Kidney (tissue), 14 donors: ENCODE measurements around the gene CPM. TPM values are rescaled to one million over a fixed set of nuclear protein-coding genes. Genes with fewer than 3 reads are reported as not detected.
"Not testable (repeated sequence)": the region's sequence is repeated elsewhere in the genome, so short reads cannot be mapped to it uniquely, and the experiment has no call there.

Source experiments
- DNase-seq, 5 donors: peaks; one replicate each; pipeline ENCODE4 v3.0.0-alpha.2; 2013 to 2020
- FAIRE-seq: peaks from 2 replicates; lab custom pipeline; 2012; peaks lifted over from hg19 to GRCh38; lab: Jason Lieb, UNC
- H3K27ac ChIP-seq, 2 donors: one replicate each; pipeline ENCODE4 v1.7.0; 2013; ENCODE audit warnings: low read depth in 2 of 2, low read length in 2 of 2, inconsistent platforms in 1 of 2
- H3K27me3 ChIP-seq: one replicate; pipeline ENCODE4 v1.7.1; 2013; ENCODE audit warnings: low read length, inconsistent platforms; ENCODE audit not compliant: control insufficient read depth, insufficient read depth
- H3K36me3 ChIP-seq, 3 donors: one replicate each; pipeline versions ENCODE4 v1.7.0 to v1.7.1; 2013; ENCODE audit warnings: low read length in 3 of 3, control low read depth in 1 of 3, inconsistent platforms in 1 of 3; ENCODE audit not compliant: insufficient read depth in 3 of 3, control insufficient read depth in 2 of 3
- H3K4me1 ChIP-seq, 3 donors: one replicate each; pipeline versions ENCODE4 v1.7.0 to v1.7.1; 2013; ENCODE audit warnings: low read length in 3 of 3, inconsistent platforms in 1 of 3, low read depth in 1 of 3; ENCODE audit not compliant: control insufficient read depth in 2 of 3, insufficient read depth in 2 of 3
- H3K4me3 ChIP-seq, 3 donors: one replicate each; pipeline versions ENCODE4 v1.7.0 to v1.8.1; 2013; ENCODE audit warnings: low read length in 3 of 3, control low read depth in 1 of 3, inconsistent platforms in 1 of 3
- H3K9ac ChIP-seq, 3 donors: one replicate each; pipeline versions ENCODE4 v1.7.0 to v1.7.1; 2013; ENCODE audit warnings: low read length in 3 of 3, control low read depth in 1 of 3, inconsistent platforms in 1 of 3
- H3K9me3 ChIP-seq, 3 donors: one replicate each; pipeline versions ENCODE4 v1.7.0 to v1.7.1; 2013; ENCODE audit warnings: low read length in 3 of 3, control low read depth in 1 of 3, inconsistent platforms in 1 of 3; ENCODE audit not compliant: control insufficient read depth in 2 of 3, insufficient read depth in 1 of 3
- CTCF ChIP-seq: IDR thresholded peaks from 3 replicates; pipeline ENCODE4 v1.5.1; 2012; ENCODE audit warnings: mild to moderate bottlenecking, moderate library complexity, borderline replicate concordance; ENCODE audit not compliant: insufficient read depth; ENCODE audit errors: extremely low read depth
- intact Hi-C: fragments of 100-400 bp; cut with DNase I; formaldehyde crosslinking; loops from one replicate; pipeline ENCODE4 v1.11.1; 2022
- polyA plus RNA-seq: library from polyadenylated mRNA; stranded (reverse); fragments of 350-450 nt; fragmentation: Illumina TruSeq; extraction: RNeasy Lipid Tissue Mini Kit (QIAGEN cat#74804); gene quantifications from one replicate; pipeline ENCODE4 v1.2.3, GENCODE V29; 2014; ENCODE audit warnings: low read depth, low replicate concordance; ENCODE audit not compliant: insufficient read depth
- total RNA-seq: library from RNA; stranded (reverse); fragmentation: NEBNext Ultra II Directional; extraction: Animal tissue kit (Norgen Biotek cat#: 25700); gene quantifications from one replicate; pipeline ENCODE4 v1.2.1, GENCODE V29; 2021
- donor health status: control.
- donor health status: control.
- donor health status: control.
- donor health status: control.
- donor health status: control.
- donor health status: DM: yes; HTN: yes; CAD: no.
- donor health status: Normal renal cell carcinoma (clear cell type).

The CPM gene
- total and polyA plus RNA-seq, 2 donors from 2014 or later = 35.7 to 144 TPM

- no peak for TF ChIP-seq CTCF
- Histone ChIP-seq H3K27ac (no peak overlapping the region), H3K4me1 (no peaks in the 10 kb centered on the region), H3K4me3 (no peak overlapping the region), H3K9ac (no peak overlapping the region), H3K36me3 (peaks cover 9 to 27% (median 10%) of the 10 kb centered on the region in 3 donors), H3K9me3 (no peaks in the 10 kb centered on the region), H3K27me3 (no peaks in the 10 kb centered on the region)
- FAIRE-seq (no peak), DNase-seq (no peak)
- intact Hi-C loops = no loop called here
Measured at GRCh38 chr12:68841717-68842116, 91.3 kb downstream of the CPM start.

GRCh38 chr12:68841175-68841574 lies 91.8 kb downstream of the CPM start:
- H3K27ac ChIP-seq, H3K27me3 ChIP-seq, DNase-seq, H3K9ac ChIP-seq, H3K4me3 ChIP-seq, H3K9me3 ChIP-seq, FAIRE-seq, intact Hi-C loops, H3K4me1 ChIP-seq: not testable (repeated sequence)
- H3K36me3 ChIP-seq = peaks cover 12 to 27% (median 13%) of the 10 kb centered on the region in 3 donors

- H3K27ac ChIP-seq = peak overlapping the region in 1 of 2 donors; percentile 37
- no peak for TF ChIP-seq CTCF
- DNase-seq = no peak
- no peak for FAIRE-seq
- H3K9ac ChIP-seq = no peak overlapping the region
- H3K9me3 ChIP-seq = no peaks in the 10 kb centered on the region
- no peak overlapping the region for H3K4me3 ChIP-seq
- H3K36me3 ChIP-seq = peaks cover 13 to 34% (median 14%) of the 10 kb centered on the region in 3 donors
- H3K27me3 ChIP-seq = no peaks in the 10 kb centered on the region
- no peaks in the 10 kb centered on the region for H3K4me1 ChIP-seq
- intact Hi-C loops = no loop called here
Measured at GRCh38 chr12:68839183-68840147, 93.5 kb downstream of the CPM start.
